Mammary epithelial cell (primary cell): ENCODE data around the gene SELENOO.

Source experiments
- CTCF ChIP-seq, 2 donors: IDR thresholded peaks in 1 of 2; conservative IDR thresholded peaks in 1 of 2; 2 replicates each; pipeline ENCODE4 v1.5.1; 2011 to 2012; ENCODE audit warnings: inconsistent platforms in 2 of 2, low read length in 2 of 2, mild to moderate bottlenecking in 2 of 2, control low read depth in 1 of 2, low read depth in 1 of 2; ENCODE audit not compliant: insufficient read depth in 1 of 2; ENCODE audit errors: extremely low read depth in 1 of 2
- EZH2 ChIP-seq: IDR thresholded peaks from 2 replicates; pipeline ENCODE4 v1.6.1; 2012; ENCODE audit warnings: low read length, inconsistent platforms, borderline replicate concordance

DNA sequence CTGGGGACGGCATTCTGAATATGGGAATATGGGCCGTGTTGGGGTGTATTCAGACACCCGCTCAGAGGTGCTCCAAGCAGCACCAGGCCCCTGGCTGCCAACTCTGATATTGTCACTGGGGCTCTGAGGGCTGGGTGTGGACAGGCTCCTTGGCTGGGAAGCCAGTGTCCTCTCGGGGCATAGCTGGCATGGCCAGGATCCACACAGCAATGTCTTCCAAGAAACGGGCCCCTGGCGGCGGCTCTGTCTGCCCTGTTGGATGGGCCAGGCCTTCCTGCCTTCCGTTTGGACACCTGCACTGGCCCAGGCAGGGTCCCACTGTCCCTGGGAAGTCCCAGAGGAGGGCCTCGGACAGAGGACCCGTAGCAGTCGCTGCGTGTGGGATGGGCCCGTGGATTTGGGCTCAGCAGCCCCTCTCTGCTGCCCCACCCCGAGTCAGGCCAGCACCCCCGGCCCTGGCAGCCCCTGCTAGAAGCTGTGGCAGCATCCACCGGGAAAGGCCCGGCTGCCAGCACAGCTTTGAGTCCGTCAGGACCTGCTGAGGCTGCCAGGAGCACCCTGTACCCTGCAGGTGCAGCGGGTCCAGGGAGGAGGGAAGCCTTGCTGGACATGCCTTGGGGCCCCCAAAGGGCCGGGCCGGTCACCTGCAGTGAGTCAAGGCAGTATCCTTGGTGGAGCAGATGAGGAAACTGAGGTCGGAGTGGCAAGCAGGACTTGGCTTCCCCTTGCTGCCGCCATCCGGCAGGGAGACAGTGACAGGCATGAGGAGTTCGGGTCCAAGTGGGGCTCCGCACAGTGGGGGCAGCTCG lies 26.2 kb upstream of the SELENOO start:
- no peak for TF ChIP-seq CTCF (conservative IDR thresholded peaks at IDR 0.05 in 1 of 2, IDR thresholded peaks at IDR 0.05 in 1 of 2; ENCODE audit: extremely low read depth in 1 of 2, insufficient read depth in 1 of 2, low read depth in 1 of 2, low read length in 2 of 2)
- no peak for TF ChIP-seq EZH2
